ENCODE results near the gene GATD1.

DNA sequence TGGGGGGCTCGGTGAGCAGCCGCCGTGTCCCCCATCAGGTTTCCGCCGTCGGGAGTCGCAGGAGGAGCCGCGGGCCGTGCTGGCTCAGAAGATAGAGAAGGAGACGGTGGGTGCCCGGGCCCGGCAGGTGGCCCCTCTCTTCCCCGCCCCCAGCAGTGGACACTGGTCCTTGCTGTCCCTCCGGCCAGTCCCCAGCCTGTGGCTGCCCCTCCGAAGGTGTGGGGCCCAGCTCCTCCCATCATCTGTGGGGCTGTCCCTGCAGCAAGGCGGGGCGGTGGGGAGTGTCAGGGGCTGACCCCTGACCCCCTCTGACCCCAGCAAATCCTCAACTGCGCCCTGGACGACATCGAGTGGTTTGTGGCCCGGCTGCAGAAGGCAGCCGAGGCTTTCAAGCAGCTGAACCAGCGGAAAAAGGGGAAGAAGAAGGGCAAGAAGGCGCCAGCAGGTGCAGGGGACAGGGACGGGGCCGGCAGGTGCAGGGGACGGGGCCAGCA lies 56.0 kb downstream of the GATD1 start:
- no peak for TF ChIP-seq FOXA1 (IDR thresholded peaks at IDR 0.05)
- no peak for TF ChIP-seq TARDBP (IDR thresholded peaks at IDR 0.05)
